Measurements from ENCODE around the gene HS2ST1.

DNA sequence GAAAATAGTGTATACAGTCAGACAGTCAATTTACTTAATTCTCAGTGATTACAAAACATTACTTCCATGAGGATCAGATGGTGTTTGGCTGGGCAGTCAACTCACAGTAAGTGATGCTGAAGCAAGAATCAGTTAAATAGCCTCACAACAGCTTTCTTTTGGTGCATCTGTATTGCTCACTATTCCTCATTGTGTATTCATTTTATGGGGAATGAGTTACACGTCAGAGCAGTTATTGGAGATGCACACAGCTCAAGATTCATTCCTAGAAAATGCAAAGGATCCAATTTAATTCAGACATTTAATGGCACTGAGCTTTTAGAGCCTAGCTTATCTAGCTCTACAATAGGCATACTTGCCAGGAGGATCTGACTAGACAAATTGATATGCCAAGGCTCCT, 150.6 kb downstream of the HS2ST1 start:
- TF ChIP-seq EZH2phosphoT487 (IDR thresholded peaks at IDR 0.05; ENCODE audit: insufficient read depth, low read depth) (no peak), EZH2 (IDR thresholded peaks at IDR 0.05; ENCODE audit: insufficient read depth, poor library complexity, severe bottlenecking) (no peak)

Measured in GM23248 (cell line).